ENCODE results near the gene CAMK2D.

DNA sequence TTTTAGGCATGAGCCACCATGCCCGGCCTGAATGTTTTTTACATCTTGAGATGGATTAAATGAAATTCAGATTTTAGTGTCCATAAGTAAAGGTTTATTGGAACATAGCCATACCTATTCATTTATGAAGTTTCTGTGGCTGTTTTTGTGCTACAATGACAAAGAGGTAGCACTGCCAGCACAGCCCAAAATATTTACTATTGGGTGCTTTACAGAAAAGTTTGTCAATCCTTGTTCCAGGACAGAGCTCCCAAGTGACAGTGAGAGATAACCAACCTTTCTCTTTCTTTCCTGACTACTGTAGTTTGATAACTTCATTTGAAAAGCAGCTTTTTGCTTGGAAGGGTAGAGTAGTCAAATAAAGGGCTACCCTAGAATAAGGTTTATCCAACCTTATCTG, 116.2 kb downstream of the CAMK2D start:
- TF ChIP-seq POLR2A (IDR thresholded peaks at IDR 0.05; ENCODE audit: low read depth, low read length) (no peak), POLR2AphosphoS5 (IDR thresholded peaks at IDR 0.05; ENCODE audit: low read depth, low read length) (no peak), SPI1 (IDR thresholded peaks at IDR 0.05; ENCODE audit: low read depth, low read length) (no peak), PAX5 (IDR thresholded peaks at IDR 0.05; ENCODE audit: insufficient read depth, low read length, severe bottlenecking) (no peak), TAF1 (IDR thresholded peaks at IDR 0.05; ENCODE audit: low read depth, low read length) (no peak)
